H1 (cell line): ENCODE data around the gene WDR27. TPM values are rescaled to one million over a fixed set of nuclear protein-coding genes. Genes with fewer than 3 reads are reported as not detected.

Source experiments
- CHD1 ChIP-seq: IDR thresholded peaks from 2 replicates; pipeline ENCODE4 v1.6.1; 2012; ENCODE audit warnings: low read depth, low read length, improper control_type of control experiment
- CHD2 ChIP-seq: IDR thresholded peaks from 2 replicates; pipeline ENCODE4 v1.6.1; 2012; ENCODE audit warnings: low read length, improper control_type of control experiment
- FOSL1 ChIP-seq: IDR thresholded peaks from 2 replicates; pipeline ENCODE4 v1.6.1; 2011; ENCODE audit warnings: mild to moderate bottlenecking, low read depth, low read length, moderate library complexity; ENCODE audit not compliant: insufficient read depth
- JUND ChIP-seq: IDR thresholded peaks from 2 replicates; pipeline ENCODE4 v1.6.1; 2011; ENCODE audit warnings: mild to moderate bottlenecking, improper control_type of control experiment, low read length
- MAFK ChIP-seq: IDR thresholded peaks from 2 replicates; pipeline ENCODE4 v1.6.1; 2012; ENCODE audit warnings: low read depth, mild to moderate bottlenecking, improper control_type of control experiment, low read length
- NANOG ChIP-seq: IDR thresholded peaks from 2 replicates; pipeline ENCODE4 v1.6.1; 2011; ENCODE audit warnings: low read length, low read depth, mild to moderate bottlenecking, inconsistent platforms; ENCODE audit not compliant: insufficient read depth, poor library complexity, severe bottlenecking
- PHF8 ChIP-seq: fragments of 200-600 bp; sonication (generic); conservative IDR thresholded peaks from 2 replicates; pipeline ENCODE4 v1.7.1; 2012; ENCODE audit warnings: low read depth, mild to moderate bottlenecking, inconsistent platforms, low read length, moderate library complexity
- SAP30 ChIP-seq: fragments of 300-600 bp; sonication (generic); IDR thresholded peaks from 2 replicates; pipeline ENCODE4 v1.7.1; 2012; ENCODE audit warnings: low read length, moderate library complexity, mild to moderate bottlenecking, inconsistent platforms; ENCODE audit not compliant: insufficient read depth, insufficient replicate concordance
- SIRT6 ChIP-seq: IDR thresholded peaks from one replicate; pipeline ENCODE4 v1.7.1; 2012; ENCODE audit warnings: low read length, inconsistent platforms
- SP4 ChIP-seq: IDR thresholded peaks from 2 replicates; pipeline ENCODE4 v1.6.1; 2012; ENCODE audit warnings: low read length, inconsistent platforms
- TEAD4 ChIP-seq: IDR thresholded peaks from 2 replicates; pipeline ENCODE4 v1.6.1; 2012; ENCODE audit warnings: low read depth, low read length, inconsistent platforms, mixed read lengths
- polyA plus RNA-seq, 7 experiments: library from polyadenylated mRNA; depleted of rRNA in 3 of 7; stranded (reverse) in 5 of 7; unstranded in 2 of 7; fragments of >200 nt in 5 of 7; fragments of 200-250 nt in 2 of 7; gene quantifications; 1 replicate in 5 of 7; 2 replicates in 1 of 7; 4 replicates in 1 of 7; pipeline versions ENCODE4 v1.2.1 to v1.2.3, GENCODE V29; 2011 to 2013; ENCODE audit warnings: missing spikeins in 2 of 7, mixed read lengths in 2 of 7
- total RNA-seq: library from RNA; stranded (reverse); fragmentation: NEBNext Ultra II Directional; extraction: Animal tissue kit (Norgen Biotek cat#: 25700); gene quantifications from 2 replicates; pipeline ENCODE4 v1.2.1, GENCODE V29; 2021

Gene WDR27
- total and polyA plus RNA-seq, 2 of the 8 experiments (the other 6 are each of a cell fraction or from before 2014, with no cell fraction given): 53.6 to 68.6 TPM

DNA sequence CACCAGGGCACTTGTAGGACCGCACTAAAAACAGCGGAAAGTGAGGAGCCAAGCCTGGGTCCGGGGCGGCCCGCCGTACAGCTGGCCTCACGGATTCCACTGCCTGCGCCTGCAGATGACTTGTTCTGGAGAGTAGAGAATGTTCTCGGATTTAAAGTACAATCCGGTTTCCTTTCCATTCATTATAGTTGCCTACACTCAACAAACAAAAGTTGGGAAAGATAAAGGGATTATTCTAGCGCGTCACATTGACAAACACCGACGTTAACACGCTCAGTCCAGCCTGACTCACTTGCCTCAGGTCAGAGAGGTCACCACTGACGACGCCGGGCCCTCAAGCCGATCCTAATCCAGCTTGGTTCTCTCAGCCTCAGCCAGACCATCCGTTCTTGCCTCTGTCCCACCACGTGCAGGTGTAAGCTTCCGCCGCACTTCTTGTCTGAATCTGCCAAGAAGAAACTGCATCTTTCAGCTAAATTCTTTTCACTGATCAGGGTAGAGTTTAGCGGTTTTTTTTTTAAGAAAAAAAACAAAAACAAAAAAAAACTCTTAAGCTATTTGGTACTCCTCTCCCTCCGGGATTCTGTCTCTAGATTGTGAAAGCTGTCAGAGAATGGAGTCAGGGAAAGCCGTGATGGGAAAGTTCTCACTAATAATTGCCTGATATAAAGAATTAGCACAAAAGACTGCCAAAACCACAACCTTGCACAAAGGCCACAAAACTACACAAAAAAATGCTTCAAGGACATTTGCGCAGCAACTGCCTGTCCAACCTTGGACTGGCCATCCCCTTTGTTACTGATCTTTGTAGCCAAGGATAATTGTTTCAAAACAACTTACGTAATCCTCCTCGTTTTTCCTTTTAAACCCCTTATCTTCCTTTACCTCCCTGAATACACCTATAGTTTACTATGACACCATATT, 23.6 kb upstream of the WDR27 start (continued):
- TF ChIP-seq CHD2: peak; percentile 47; the same call in 1 of the 2 replicates
- TF ChIP-seq CHD1: no peak
- TF ChIP-seq MAFK: no peak
- TF ChIP-seq PHF8: 0 out of 2 replicates have a peak, but pooled peaks have one; percentile 39
- peak; percentile 44 for TF ChIP-seq SAP30
- no peak for TF ChIP-seq SIRT6
- TF ChIP-seq NANOG: no peak
- no peak for TF ChIP-seq FOSL1
- no peak for TF ChIP-seq SP4
- TF ChIP-seq TEAD4: no peak
- TF ChIP-seq JUND: no peak
